Right lobe of liver (tissue), 6 donors: ENCODE measurements around the gene SLC47A2. TPM values are rescaled to one million over a fixed set of nuclear protein-coding genes. Genes with fewer than 3 reads are reported as not detected.

ENCODE experiments used
- ATAC-seq, 4 donors: fragments of 200-7000 bp; cut with Tn5 transposase; one replicate each; pipeline ENCODE4 v1.9.1; 2020; ENCODE audit warnings: mild to moderate bottlenecking in 4 of 4, moderate library complexity in 4 of 4
- DNase-seq, 3 donors: peaks; one replicate each; pipeline ENCODE4 v3.0.0-alpha.2; 2020
- H3K27ac ChIP-seq, 3 donors: fragments of 200-600 bp; one replicate each; pipeline ENCODE4 v1.8.0; 2022
- H3K27me3 ChIP-seq, 2 donors: fragments of 200-600 bp; one replicate each; pipeline ENCODE4 v1.8.0; 2022
- H3K36me3 ChIP-seq, 4 donors: fragments of 200-600 bp; sonication (generic) in 1 of 4; one replicate each; pipeline versions ENCODE4 v1.5.1 to v1.8.0; 2017 to 2022; ENCODE audit warnings: control low read depth in 1 of 4
- H3K4me1 ChIP-seq, 4 donors: fragments of 200-600 bp; sonication (generic) in 1 of 4; one replicate each; pipeline versions ENCODE4 v1.5.1 to v1.8.0; 2017 to 2022; ENCODE audit warnings: control low read depth in 1 of 4
- H3K4me3 ChIP-seq, 3 donors: fragments of 200-600 bp; one replicate each; pipeline ENCODE4 v1.8.0; 2022
- H3K9me3 ChIP-seq, 4 donors: fragments of 200-600 bp; sonication (generic) in 1 of 4; one replicate each; pipeline versions ENCODE4 v1.5.1 to v1.8.0; 2017 to 2022; ENCODE audit warnings: control low read depth in 1 of 4
- CTCF ChIP-seq, 4 donors: fragments of 200-600 bp in 3 of 4; fragments of 450-650 bp in 1 of 4; IDR thresholded peaks; one replicate each; pipeline versions ENCODE4 v1.5.1 to v1.8.0; 2016 to 2022; ENCODE audit warnings: antibody characterized with exemption in 4 of 4, mild to moderate bottlenecking in 2 of 4
- POLR2A ChIP-seq: fragments of 450-650 bp; IDR thresholded peaks from one replicate; pipeline ENCODE4 v1.6.1; 2017; ENCODE audit warnings: antibody characterized with exemption, mild to moderate bottlenecking
- WGBS: methylation state at CpG from one replicate; pipeline ENCODE4 v1.1.6; 2018; ENCODE audit warnings: low coverage, low lambda C conversion rate; ENCODE audit not compliant: insufficient coverage; ENCODE audit errors: missing lambda C conversion rate; 5-methylcytosine and 5-hydroxymethylcytosine counted together
- intact Hi-C, 2 donors: fragments of 100-400 bp; cut with DNase I; formaldehyde crosslinking; loops; one replicate each; pipeline versions ENCODE4 v1.11.2 to v1.14.1; 2022
- total RNA-seq, 6 experiments: library from RNA; depleted of rRNA in 2 of 6; stranded (reverse); fragments of >200 nt in 2 of 6; fragmentation: NEBNext Ultra II Directional in 3 of 6; extraction: Animal tissue kit (Norgen Biotek cat#: 25700) in 3 of 6; gene quantifications; one replicate each; pipeline versions ENCODE4 v1.1.0 to v1.2.4, GENCODE V29; 2016 to 2023
- donor health status: DM: no; HTN: yes; CAD: no.
- donor health status: DM: no; HTN: no; CAD: no.
- donor health status: DM: no; HTN: no; CAD: no.
- donor health status: DM: no; HTN: yes; CAD: no.
- donor health status: DM: no; HTN: yes; CAD: no.

SLC47A2 gene
- total RNA-seq, 6 experiments from 2014 or later: not detected

GRCh38 chr17:19656851-19657581 lies 59.4 kb downstream of the SLC47A2 start:
- TF ChIP-seq CTCF (IDR thresholded peaks at IDR 0.05) (no peak), POLR2A (no peak)
- Histone ChIP-seq H3K27me3 (no peaks in the 10 kb centered on the region), H3K36me3 (peaks cover 0 to 10% (median 6%) of the 10 kb centered on the region in 4 donors), H3K27ac (peak overlapping the region; percentile 36 to 88 (median 78)), H3K9me3 (no peaks in the 10 kb centered on the region), H3K4me3 (no peak overlapping the region), H3K4me1 (peaks cover 0 to 78% (median 35%) of the 10 kb centered on the region in 4 donors)
- 32% methylated on average over 3 of the region's 4 CpGs for WGBS
- ATAC-seq (peak; percentile 35 to 46 (median 44)), DNase-seq (peak in 1 of 3 donors; percentile 73)
- intact Hi-C loops: loop anchor here in 1 of 2 donors (10.0 kb wide), 1 partner anchor 142 kb away; no protein-coding TSS in a partner anchor

- H3K4me3 ChIP-seq: no peak overlapping the region
- peaks cover 0 to 76% (median 37%) of the 10 kb centered on the region in 4 donors for H3K4me1 ChIP-seq
- no peaks in the 10 kb centered on the region for H3K27me3 ChIP-seq
- 24% methylated on average over 4 of the region's 4 CpGs for WGBS
- TF ChIP-seq POLR2A (no peak), CTCF (IDR thresholded peaks at IDR 0.05) (no peak)
- peak overlapping the region; percentile 36 to 88 (median 78) for H3K27ac ChIP-seq
- intact Hi-C loops: loop anchor here in 1 of 2 donors (10.0 kb wide), 1 partner anchor 142 kb away; no protein-coding TSS in a partner anchor
- peaks cover 0 to 10% (median 4%) of the 10 kb centered on the region in 4 donors for H3K36me3 ChIP-seq
- no peaks in the 10 kb centered on the region for H3K9me3 ChIP-seq
- ATAC-seq (peak; percentile 26 to 45 (median 40)), DNase-seq (no peak)
These were observed 60.0 kb downstream of the SLC47A2 start for GRCh38 chr17:19656336-19656735.

- no peak for DNase-seq
- Histone ChIP-seq H3K36me3 (peaks cover 0 to 10% (median 4%) of the 10 kb centered on the region in 4 donors), H3K4me3 (no peak overlapping the region), H3K9me3 (no peaks in the 10 kb centered on the region), H3K4me1 (peaks cover 0 to 63% (median 31%) of the 10 kb centered on the region in 4 donors), H3K27me3 (no peaks in the 10 kb centered on the region), H3K27ac (peak overlapping the region in 1 of 3 donors; percentile 2)
- no peak for ATAC-seq
- TF ChIP-seq POLR2A (no peak), CTCF (IDR thresholded peaks at IDR 0.05) (no peak)
- WGBS: 83% methylated on average over 4 of the region's 4 CpGs
- intact Hi-C loops: loop anchor here in 1 of 2 donors (10.0 kb wide), 1 partner anchor 140 kb away; no protein-coding TSS in a partner anchor
These were observed 61.5 kb downstream of the SLC47A2 start for GRCh38 chr17:19654896-19655295.

- Histone ChIP-seq H3K36me3 (peaks cover 0 to 10% (median 4%) of the 10 kb centered on the region in 4 donors), H3K27me3 (no peaks in the 10 kb centered on the region), H3K4me3 (no peak overlapping the region), H3K9me3 (no peaks in the 10 kb centered on the region), H3K27ac (peak overlapping the region in 1 of 3 donors; percentile 2), H3K4me1 (peaks cover 0 to 58% (median 28%) of the 10 kb centered on the region in 4 donors)
- ATAC-seq (no peak), DNase-seq (no peak)
- WGBS: 93% methylated on average over 3 of the region's 30 CpGs
- TF ChIP-seq CTCF (IDR thresholded peaks at IDR 0.05): no peak
- TF ChIP-seq POLR2A: no peak
- intact Hi-C loops: loop anchor here in 1 of 2 donors (10.0 kb wide), 1 partner anchor 140 kb away; no protein-coding TSS in a partner anchor
These were observed 62.0 kb downstream of the SLC47A2 start for GRCh38 chr17:19654342-19654886.
